ENCODE data around the gene PRKCB.
A peak's percentile ranks its signal among the peaks of the same experiment; 100 is the strongest.
"Not testable (repeated sequence)": the region's sequence is repeated elsewhere in the genome, so short reads cannot be mapped to it uniquely, and the experiment has no call there.

Gene PRKCB

GRCh38 chr16:24010440-24011089 is 174.8 kb downstream of the PRKCB start:
- DNase-seq = no peak

GRCh38 chr16:24011237-24011636 is 175.5 kb downstream of the PRKCB start:
- DNase-seq = no peak

GRCh38 chr16:24013054-24013636 is 177.4 kb downstream of the PRKCB start:
- DNase-seq = no peak

GRCh38 chr16:24013864-24014645 is 178.3 kb downstream of the PRKCB start:
- no peak for DNase-seq

- not testable (repeated sequence) for DNase-seq
Measured at GRCh38 chr16:24014955-24015354, 179.2 kb downstream of the PRKCB start.

- no peak for DNase-seq
Measured at GRCh38 chr16:24015923-24016322, 180.1 kb downstream of the PRKCB start.

- no peak for DNase-seq
Measured at GRCh38 chr16:24018485-24018884, 182.7 kb downstream of the PRKCB start.

GRCh38 chr16:24022797-24023196 is 187.0 kb downstream of the PRKCB start:
- DNase-seq = no peak

GRCh38 chr16:24023621-24024020 is 187.8 kb downstream of the PRKCB start:
- no peak for DNase-seq

- DNase-seq = no peak
Measured at GRCh38 chr16:24024971-24025370, 189.2 kb downstream of the PRKCB start.

GRCh38 chr16:24027466-24027865 is 191.7 kb downstream of the PRKCB start:
- DNase-seq = no peak

- not testable (repeated sequence) for DNase-seq
Measured at GRCh38 chr16:24029841-24030240, 194.1 kb downstream of the PRKCB start.

GRCh38 chr16:24035127-24035842 is 199.5 kb downstream of the PRKCB start:
- no peak for DNase-seq

GRCh38 chr16:24036038-24036543 is 200.3 kb downstream of the PRKCB start:
- no peak for DNase-seq

- DNase-seq = no peak
Measured at GRCh38 chr16:24036614-24037013, 200.8 kb downstream of the PRKCB start.

- DNase-seq = no peak
Measured at GRCh38 chr16:24037335-24037734, 201.6 kb downstream of the PRKCB start.

- DNase-seq = peak; percentile 26
Measured at GRCh38 chr16:24041834-24042631, 206.2 kb downstream of the PRKCB start.

- DNase-seq = no peak
Measured at GRCh38 chr16:24044467-24044866, 208.7 kb downstream of the PRKCB start.

GRCh38 chr16:24045641-24046040 is 209.9 kb downstream of the PRKCB start:
- no peak for DNase-seq

- no peak for DNase-seq
Measured at GRCh38 chr16:24046442-24046841, 210.7 kb downstream of the PRKCB start.

- no peak for DNase-seq
Measured at GRCh38 chr16:24049113-24049512, 213.3 kb downstream of the PRKCB start.

- no peak for DNase-seq
Measured at GRCh38 chr16:24051125-24051524, 215.3 kb downstream of the PRKCB start.
